Mesenchymal stem cell (in vitro differentiated cells and primary cell): ENCODE measurements around the gene MORF4L2.

ENCODE experiments used
- DNase-seq: peaks from one replicate; pipeline ENCODE4 v3.0.0-alpha.2; 2013
- H2AFZ ChIP-seq: one replicate; pipeline ENCODE4 v1.6.1; 2013; ENCODE audit warnings: low read depth, mild to moderate bottlenecking, control low read depth, inconsistent platforms, low read length, moderate library complexity
- H2AK5ac ChIP-seq: 2 replicates; pipeline ENCODE4 v1.6.1; 2013; ENCODE audit warnings: low read length, moderate library complexity, mild to moderate bottlenecking, inconsistent platforms; ENCODE audit not compliant: severe bottlenecking
- H2BK120ac ChIP-seq: one replicate; pipeline ENCODE4 v1.6.1; 2013; ENCODE audit warnings: low read depth, mild to moderate bottlenecking, inconsistent platforms, low read length, moderate library complexity
- H2BK12ac ChIP-seq, 2 experiments: one replicate each; pipeline ENCODE4 v1.6.1; 2013; ENCODE audit warnings: inconsistent platforms in 2 of 2, low read length in 2 of 2, mild to moderate bottlenecking in 2 of 2, moderate library complexity in 2 of 2, control low read depth in 1 of 2
- H2BK15ac ChIP-seq: one replicate; pipeline ENCODE4 v1.6.1; 2013; ENCODE audit warnings: mild to moderate bottlenecking, low read depth, inconsistent platforms; ENCODE audit not compliant: poor library complexity, severe bottlenecking
- H2BK5ac ChIP-seq: 2 replicates; pipeline ENCODE4 v1.6.1; 2013; ENCODE audit warnings: low read depth, mild to moderate bottlenecking, low read length, control low read depth, inconsistent platforms; ENCODE audit not compliant: poor library complexity, severe bottlenecking
- H3K14ac ChIP-seq, 2 experiments: one replicate each; pipeline ENCODE4 v1.6.1; 2013; ENCODE audit warnings: inconsistent platforms in 2 of 2, low read length in 2 of 2, control low read depth in 1 of 2, mild to moderate bottlenecking in 1 of 2, moderate library complexity in 1 of 2
- H3K18ac ChIP-seq, 2 experiments: one replicate each; pipeline ENCODE4 v1.6.1; 2013; ENCODE audit warnings: inconsistent platforms in 2 of 2, low read length in 2 of 2, control low read depth in 1 of 2, low read depth in 1 of 2, mild to moderate bottlenecking in 1 of 2
- H3K23ac ChIP-seq, 2 experiments: one replicate each; pipeline ENCODE4 v1.6.1; 2013; ENCODE audit warnings: inconsistent platforms in 2 of 2, low read length in 2 of 2, mild to moderate bottlenecking in 2 of 2, moderate library complexity in 2 of 2, control low read depth in 1 of 2
- H3K27ac ChIP-seq: 2 replicates; pipeline ENCODE4 v1.5.1; 2013; ENCODE audit warnings: mild to moderate bottlenecking, moderate library complexity, low read length, control low read depth, inconsistent platforms; ENCODE audit not compliant: poor library complexity, severe bottlenecking
- H3K27me3 ChIP-seq, 2 experiments: 2 replicates each; pipeline versions ENCODE4 v1.6.1 to v1.7.0; 2013; ENCODE audit warnings: low read length in 2 of 2, mild to moderate bottlenecking in 2 of 2, moderate library complexity in 2 of 2, control low read depth in 1 of 2, inconsistent platforms in 1 of 2; ENCODE audit not compliant: control insufficient read depth in 1 of 2, insufficient read depth in 1 of 2
- H3K36me3 ChIP-seq, 2 experiments: 2 replicates each; pipeline versions ENCODE4 v1.6.1 to v1.7.0; 2013; ENCODE audit warnings: low read length in 2 of 2, control low read depth in 1 of 2, inconsistent platforms in 1 of 2, low read depth in 1 of 2, mild to moderate bottlenecking in 1 of 2; ENCODE audit not compliant: insufficient read depth in 2 of 2, control insufficient read depth in 1 of 2
- H3K4ac ChIP-seq, 2 experiments: one replicate each; pipeline ENCODE4 v1.6.1; 2013; ENCODE audit warnings: inconsistent platforms in 2 of 2, low read length in 2 of 2, mild to moderate bottlenecking in 2 of 2, moderate library complexity in 2 of 2, control low read depth in 1 of 2, low read depth in 1 of 2
- H3K4me1 ChIP-seq: 2 replicates; pipeline ENCODE4 v1.6.1; 2013; ENCODE audit warnings: low read depth, low read length, control low read depth; ENCODE audit not compliant: control insufficient read depth, insufficient read depth
- H3K4me2 ChIP-seq: 2 replicates; pipeline ENCODE4 v1.6.1; 2013; ENCODE audit warnings: low read length, mild to moderate bottlenecking, inconsistent platforms; ENCODE audit not compliant: poor library complexity, severe bottlenecking
- H3K4me3 ChIP-seq, 2 experiments: 2 replicates each; pipeline versions ENCODE4 v1.5.1 to v1.7.0; 2013; ENCODE audit warnings: low read length in 2 of 2, mild to moderate bottlenecking in 2 of 2, control low read depth in 1 of 2, low read depth in 1 of 2; ENCODE audit not compliant: insufficient read depth in 1 of 2
- H3K79me1 ChIP-seq: replicated peaks from 2 replicates; pipeline ENCODE4 v1.6.1; 2013; ENCODE audit warnings: mild to moderate bottlenecking, control low read depth, low read length, inconsistent platforms; ENCODE audit not compliant: poor library complexity, severe bottlenecking
- H3K9ac ChIP-seq: 2 replicates; pipeline ENCODE4 v1.7.0; 2013; ENCODE audit warnings: mild to moderate bottlenecking, low read length, moderate library complexity
- H3K9me3 ChIP-seq: 2 replicates; pipeline ENCODE4 v1.7.0; 2013; ENCODE audit warnings: mild to moderate bottlenecking, low read length; ENCODE audit not compliant: control insufficient read depth
- H4K8ac ChIP-seq: one replicate; pipeline ENCODE4 v1.6.1; 2013; ENCODE audit warnings: inconsistent platforms, mild to moderate bottlenecking, low read length, moderate library complexity
- H4K91ac ChIP-seq: one replicate; pipeline ENCODE4 v1.6.1; 2013; ENCODE audit warnings: mild to moderate bottlenecking, low read length, inconsistent platforms
- WGBS: methylation state at CpG from one replicate; pipeline ENCODE4 v1.1.7; 2013; ENCODE audit warnings: mixed read lengths; 5-methylcytosine and 5-hydroxymethylcytosine counted together

MORF4L2 gene

DNA sequence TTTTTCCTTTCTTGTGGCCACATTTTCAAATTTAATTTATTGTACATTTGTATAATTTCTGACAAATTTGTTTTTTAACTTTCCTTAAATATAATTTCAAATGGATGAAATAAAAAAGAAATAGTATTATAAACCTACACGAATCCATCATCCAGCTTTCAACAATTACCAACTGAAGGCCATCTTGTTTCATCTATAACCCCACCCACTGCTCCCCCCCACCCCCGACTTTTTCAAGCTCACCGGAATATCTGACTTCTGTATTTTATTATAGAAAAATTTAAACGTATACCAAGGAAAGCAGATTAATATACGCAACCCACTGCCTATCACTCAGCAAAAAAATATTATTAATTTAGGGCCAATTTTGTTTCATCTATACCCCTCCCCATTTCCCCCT lies 1.1 kb downstream of the MORF4L2 start:
- 0% methylated on average over 1 of the region's 5 CpGs for WGBS
- Histone ChIP-seq H3K9ac (peak overlapping the region; percentile 98), H3K9me3 (no peaks in the 10 kb centered on the region), H3K36me3 (peaks cover 0 to 43% of the 10 kb centered on the region in 2 experiments), H3K27me3 (peaks cover 0 to 2% of the 10 kb centered on the region in 2 experiments), H4K8ac (no peak overlapping the region), H3K4ac (no peak overlapping the region), H3K4me2 (no peak overlapping the region), H2BK5ac (no peak overlapping the region), H2AK5ac (no peak overlapping the region), H3K14ac (no peak overlapping the region), H2BK15ac (no peak overlapping the region), H3K79me1 (no peaks in the 10 kb centered on the region), H2AFZ (no peak overlapping the region), H3K18ac (no peak overlapping the region), H3K4me1 (no peaks in the 10 kb centered on the region), H3K4me3 (peak overlapping the region in 1 of 2 experiments; percentile 84), H3K27ac (no peak overlapping the region), H2BK120ac (no peak overlapping the region), H2BK12ac (no peak overlapping the region), H4K91ac (no peak overlapping the region), H3K23ac (no peak overlapping the region)
- peak; percentile 32 for DNase-seq

DNA sequence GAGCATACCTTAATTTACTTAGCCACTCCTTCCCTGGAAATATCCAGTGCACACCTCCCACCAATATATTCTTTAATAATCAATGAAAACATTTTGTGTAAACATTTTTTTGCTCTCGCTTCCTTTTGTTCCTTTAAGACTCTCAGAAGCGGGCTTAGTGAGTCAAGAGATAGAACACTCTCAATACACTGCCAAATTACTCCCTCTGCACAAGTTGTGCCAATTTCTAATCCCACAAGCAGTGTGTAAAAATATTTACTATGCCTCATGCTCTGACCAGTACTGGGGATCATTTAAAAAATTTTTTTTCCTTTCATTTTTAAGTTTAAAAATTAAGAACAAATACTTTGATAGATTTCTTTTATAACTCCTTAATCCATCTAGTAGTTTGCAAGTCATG lies 5.1 kb downstream of the MORF4L2 start:
- Histone ChIP-seq H2BK120ac (no peak overlapping the region), H3K27me3 (peaks cover 0 to 8% of the 10 kb centered on the region in 2 experiments), H3K27ac (no peak overlapping the region), H4K8ac (no peak overlapping the region), H3K4me3 (no peak overlapping the region), H2BK5ac (no peak overlapping the region), H3K36me3 (peaks cover 6 to 75% of the 10 kb centered on the region in 2 experiments), H3K4me2 (no peak overlapping the region), H3K14ac (no peak overlapping the region), H3K9me3 (no peaks in the 10 kb centered on the region), H2AK5ac (no peak overlapping the region), H3K4me1 (no peaks in the 10 kb centered on the region), H3K9ac (peak overlapping the region; percentile 55), H3K4ac (no peak overlapping the region), H3K23ac (no peak overlapping the region), H3K18ac (no peak overlapping the region), H2BK12ac (no peak overlapping the region), H2BK15ac (no peak overlapping the region), H2AFZ (no peak overlapping the region), H3K79me1 (no peaks in the 10 kb centered on the region), H4K91ac (no peak overlapping the region)
- WGBS, result 91% methylated on average over 2 of the region's 2 CpGs
- no peak for DNase-seq

GRCh38 chrX:103678199-103678993 lies 8.1 kb downstream of the MORF4L2 start:
- H2BK120ac ChIP-seq, result no peak overlapping the region
- H2AFZ ChIP-seq, result no peak overlapping the region
- H3K4me3 ChIP-seq, result no peak overlapping the region
- H3K27ac ChIP-seq, result peak overlapping the region; percentile 62
- no peak overlapping the region for H3K23ac ChIP-seq
- no peak overlapping the region for H2BK15ac ChIP-seq
- DNase-seq, result peak; percentile 53
- no peak overlapping the region for H4K91ac ChIP-seq
- H3K4ac ChIP-seq, result no peak overlapping the region
- no peak overlapping the region for H2BK12ac ChIP-seq
- H3K18ac ChIP-seq, result no peak overlapping the region
- H3K27me3 ChIP-seq, result peaks cover 0 to 22% of the 10 kb centered on the region in 2 experiments
- no peak overlapping the region for H3K14ac ChIP-seq
- 71% methylated on average over 2 of the region's 5 CpGs for WGBS
- H3K79me1 ChIP-seq, result no peaks in the 10 kb centered on the region
- H3K4me2 ChIP-seq, result no peak overlapping the region
- H2BK5ac ChIP-seq, result no peak overlapping the region
- no peaks in the 10 kb centered on the region for H3K4me1 ChIP-seq
- peaks cover 10 to 77% of the 10 kb centered on the region in 2 experiments for H3K36me3 ChIP-seq
- H2AK5ac ChIP-seq, result no peak overlapping the region
- H3K9me3 ChIP-seq, result no peaks in the 10 kb centered on the region
- peak overlapping the region; percentile 19 for H3K9ac ChIP-seq
- no peak overlapping the region for H4K8ac ChIP-seq

DNA sequence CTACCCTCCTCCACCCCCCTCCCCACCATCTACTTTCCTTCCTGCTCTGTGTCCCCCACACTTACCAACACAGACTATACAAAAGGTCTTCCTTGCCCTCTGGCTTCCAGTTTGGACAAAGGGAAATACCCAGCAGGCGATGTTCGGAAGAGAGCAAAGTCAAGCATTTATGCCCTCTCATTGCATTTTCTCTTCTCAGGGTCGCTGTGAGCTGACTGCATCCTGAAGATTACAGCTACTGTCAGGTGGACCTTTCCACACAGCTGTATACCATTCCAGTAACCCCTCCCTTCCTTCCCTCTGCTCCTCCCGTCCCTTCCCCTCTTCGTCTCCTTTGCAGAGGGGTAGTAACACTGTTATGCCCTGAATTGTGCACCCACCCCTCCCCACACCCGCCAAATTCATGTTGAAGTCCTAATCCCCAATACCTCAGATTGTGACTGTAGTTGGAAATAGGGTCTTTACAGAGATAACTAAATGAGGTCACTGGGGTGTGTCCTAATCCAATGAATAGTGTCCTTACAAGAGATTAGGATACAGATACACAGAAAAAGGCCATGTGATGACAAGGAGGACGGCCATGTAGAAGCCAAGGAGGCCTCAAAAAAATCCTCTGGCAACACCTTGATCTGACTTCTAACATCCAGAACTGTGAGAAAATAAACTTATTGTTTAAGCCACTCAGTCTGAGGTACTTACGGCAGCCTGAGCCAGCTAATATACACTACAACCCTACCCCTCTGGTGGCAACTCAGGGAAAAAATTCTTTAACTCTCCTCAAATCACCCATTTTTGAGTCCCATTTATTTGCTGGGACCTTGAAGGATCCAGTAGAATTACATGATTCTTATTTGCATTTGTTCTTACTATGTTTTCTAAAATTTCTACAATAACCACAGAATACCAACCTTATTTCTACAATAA lies 11.7 kb downstream of the MORF4L2 start:
- Histone ChIP-seq H3K4me2 (no peak overlapping the region), H3K4me3 (no peak overlapping the region), H3K79me1 (no peaks in the 10 kb centered on the region), H2BK120ac (no peak overlapping the region), H3K9me3 (no peaks in the 10 kb centered on the region), H3K4me1 (no peaks in the 10 kb centered on the region), H3K14ac (no peak overlapping the region), H2BK12ac (no peak overlapping the region), H3K23ac (no peak overlapping the region), H2BK5ac (no peak overlapping the region), H4K91ac (no peak overlapping the region), H3K18ac (no peak overlapping the region), H3K27me3 (peaks cover 0 to 18% of the 10 kb centered on the region in 2 experiments), H2AK5ac (no peak overlapping the region), H3K4ac (no peak overlapping the region), H4K8ac (no peak overlapping the region), H3K27ac (no peak overlapping the region), H3K36me3 (peaks cover 8 to 47% of the 10 kb centered on the region in 2 experiments), H3K9ac (no peak overlapping the region), H2AFZ (no peak overlapping the region), H2BK15ac (no peak overlapping the region)
- WGBS, result 78% methylated on average over 5 of the region's 8 CpGs
- DNase-seq, result no peak
